SW 1271 (cell line): ENCODE measurements around the gene TAF10.

Source experiments
- DNase-seq, 2 experiments: peaks; one replicate each; lab custom pipeline; 2025; lab: John Stamatoyannopoulos, UW

The TAF10 gene

GRCh38 chr11:6608726-6609501 is 3.1 kb downstream of the TAF10 start:
- no peak for DNase-seq

GRCh38 chr11:6608011-6608410 is 4.0 kb downstream of the TAF10 start:
- DNase-seq, result no peak

- DNase-seq, result no peak
These were observed 4.7 kb downstream of the TAF10 start for GRCh38 chr11:6607190-6607795.

GRCh38 chr11:6606471-6607189 is 5.4 kb downstream of the TAF10 start:
- peak; percentile 83 to 93 for DNase-seq

- no peak for DNase-seq
These were observed 7.2 kb downstream of the TAF10 start for GRCh38 chr11:6604790-6605189.

- DNase-seq, result peak in 1 of 2 experiments; percentile 49
These were observed 7.9 kb downstream of the TAF10 start for GRCh38 chr11:6604081-6604626.

GRCh38 chr11:6603287-6604080 is 8.5 kb downstream of the TAF10 start, which contains the start of the genes ILK and RRP8:
Gene ILK (plus strand): TSS chr11:6603774. CDS start chr11:6604272, 498 bp downstream.
Gene RRP8 (minus strand): TSS chr11:6603616. CDS start chr11:6603502, 114 bp downstream.
- peak; percentile 74 to 85 for DNase-seq

- DNase-seq, result no peak
These were observed 9.7 kb downstream of the TAF10 start for GRCh38 chr11:6602096-6602940.

- no peak for DNase-seq
These were observed 11.0 kb downstream of the TAF10 start for GRCh38 chr11:6601041-6601461.

- DNase-seq, result no peak
These were observed 12.1 kb downstream of the TAF10 start for GRCh38 chr11:6599881-6600390.

GRCh38 chr11:6599449-6599848 is 12.6 kb downstream of the TAF10 start:
- no peak for DNase-seq

GRCh38 chr11:6598555-6598954 is 13.5 kb downstream of the TAF10 start:
- no peak for DNase-seq

- DNase-seq, result no peak
These were observed 15.7 kb downstream of the TAF10 start for GRCh38 chr11:6596239-6596877.

GRCh38 chr11:6594142-6594768 is 17.8 kb downstream of the TAF10 start:
- no peak for DNase-seq

GRCh38 chr11:6588018-6588417 is 24.0 kb downstream of the TAF10 start:
- no peak for DNase-seq

- DNase-seq, result no peak
These were observed 24.6 kb downstream of the TAF10 start for GRCh38 chr11:6587360-6587953.

- DNase-seq, result no peak
These were observed 25.3 kb downstream of the TAF10 start for GRCh38 chr11:6586434-6587359.

- DNase-seq, result no peak
These were observed 27.5 kb downstream of the TAF10 start for GRCh38 chr11:6584528-6584927.
